IPS DF 19.7 (cell line): ENCODE results near the gene DRD2.

ENCODE experiments used
- DNase-seq: peaks from one replicate; pipeline ENCODE4 v3.0.0-alpha.2; 2013; ENCODE audit warnings: low read depth, low spot score

DRD2 gene

DNA sequence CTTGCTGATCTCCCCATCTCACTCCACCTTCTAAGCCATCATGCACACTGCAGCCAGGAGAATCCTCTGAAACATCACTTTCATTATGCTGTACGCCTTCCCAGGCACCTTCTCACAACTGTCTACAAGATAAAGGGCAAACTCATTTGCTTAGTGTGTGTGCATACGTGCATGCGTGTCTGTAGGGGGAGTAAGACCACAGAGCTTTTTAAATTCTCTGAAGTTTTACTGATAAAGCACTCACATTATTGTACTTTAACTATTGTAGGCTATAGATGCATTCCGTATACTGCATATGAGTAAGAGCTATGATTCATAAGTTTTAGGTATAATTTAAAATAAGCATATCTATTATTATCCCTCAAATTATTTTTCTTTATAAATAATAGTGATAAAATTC, 102.9 kb downstream of the DRD2 start:
- DNase-seq = no peak

DNA sequence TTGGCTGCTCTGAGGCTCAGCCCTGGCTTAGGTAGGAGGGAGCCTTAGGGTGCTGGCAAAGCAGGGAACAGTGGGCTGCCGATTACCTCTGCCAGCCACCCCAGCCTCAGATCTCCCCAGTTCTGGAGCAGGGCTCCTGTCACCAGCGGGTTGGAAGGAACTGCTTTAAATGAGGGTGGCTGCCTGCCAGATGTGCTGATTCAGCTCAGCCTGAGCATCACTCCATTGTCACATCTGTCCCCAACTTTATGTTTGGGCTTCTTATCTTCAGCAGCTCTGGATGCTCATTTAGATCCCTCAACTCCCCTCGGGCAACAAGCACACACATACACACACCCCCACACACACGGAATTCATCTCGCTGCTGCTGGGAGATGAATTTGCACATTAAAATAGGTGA, 104.6 kb downstream of the DRD2 start:
- no peak for DNase-seq

DNA sequence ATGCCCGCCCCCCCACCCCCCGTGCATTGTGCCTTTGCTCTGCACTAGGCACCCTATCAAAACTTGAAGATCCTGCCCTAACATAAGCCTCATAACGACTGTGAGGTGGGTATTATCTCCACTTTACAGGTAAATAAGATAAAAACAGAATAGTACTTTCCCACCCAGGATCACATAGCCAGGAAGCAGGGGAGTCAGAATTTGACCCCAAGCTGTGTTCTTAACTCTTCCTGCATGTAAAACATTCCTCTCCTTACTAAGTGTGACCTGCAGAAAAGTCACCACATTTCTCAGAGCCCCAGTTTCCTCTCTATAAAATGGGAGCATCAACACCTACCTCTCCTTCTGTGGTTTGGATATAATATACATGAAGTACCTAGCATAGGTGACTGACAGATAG, 105.8 kb downstream of the DRD2 start:
- no peak for DNase-seq

DNA sequence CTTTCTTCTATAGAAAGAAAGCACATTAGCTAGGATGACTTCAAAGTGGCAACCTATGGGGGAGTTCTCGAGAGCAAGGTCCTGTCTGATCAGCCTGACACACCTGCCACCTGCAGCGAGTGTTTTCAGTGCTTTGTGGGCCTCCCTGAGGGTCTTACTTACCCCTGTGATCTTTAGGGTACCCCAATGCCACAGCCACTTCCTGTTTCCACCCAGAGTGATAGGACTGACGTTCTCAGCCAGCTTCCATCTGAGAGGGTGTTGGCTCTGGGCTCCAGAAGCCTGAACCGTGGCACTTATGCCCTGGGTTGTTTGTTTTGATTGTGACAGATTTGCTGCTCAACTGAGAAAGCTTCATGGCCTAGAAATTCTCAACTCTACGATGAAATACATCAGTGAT, 109.3 kb downstream of the DRD2 start:
- no peak for DNase-seq

DNA sequence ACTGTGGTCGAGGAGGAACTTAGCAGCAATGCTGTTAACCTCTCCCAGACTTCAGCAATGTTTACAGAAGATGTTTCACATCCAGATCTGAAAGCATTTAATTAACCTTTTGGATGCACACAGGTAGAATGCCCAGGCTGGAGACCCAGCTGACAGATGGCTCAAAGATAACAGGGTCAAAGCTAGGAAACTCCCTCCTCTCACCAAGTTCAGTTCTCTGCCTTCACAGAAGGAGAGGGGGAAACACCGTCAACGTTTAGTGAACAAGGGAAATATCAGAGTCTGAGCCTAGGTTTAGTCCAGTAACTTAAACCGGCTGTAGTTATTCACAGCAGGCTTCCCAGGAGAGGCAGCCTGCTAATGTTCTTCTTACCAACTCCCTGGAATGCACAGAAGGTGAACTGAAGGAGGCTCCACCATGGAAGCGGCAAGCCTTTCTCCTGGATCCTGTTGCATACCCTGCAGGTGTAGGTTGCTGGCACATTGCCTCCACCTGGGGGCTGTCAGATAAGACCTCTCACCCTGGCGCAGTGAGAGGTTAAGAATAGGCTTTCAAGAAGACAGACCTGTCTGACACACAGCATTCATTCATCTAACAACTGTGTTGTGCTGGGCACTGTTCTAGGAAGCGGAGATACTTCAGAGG, 111.1 kb downstream of the DRD2 start:
- DNase-seq = no peak

DNA sequence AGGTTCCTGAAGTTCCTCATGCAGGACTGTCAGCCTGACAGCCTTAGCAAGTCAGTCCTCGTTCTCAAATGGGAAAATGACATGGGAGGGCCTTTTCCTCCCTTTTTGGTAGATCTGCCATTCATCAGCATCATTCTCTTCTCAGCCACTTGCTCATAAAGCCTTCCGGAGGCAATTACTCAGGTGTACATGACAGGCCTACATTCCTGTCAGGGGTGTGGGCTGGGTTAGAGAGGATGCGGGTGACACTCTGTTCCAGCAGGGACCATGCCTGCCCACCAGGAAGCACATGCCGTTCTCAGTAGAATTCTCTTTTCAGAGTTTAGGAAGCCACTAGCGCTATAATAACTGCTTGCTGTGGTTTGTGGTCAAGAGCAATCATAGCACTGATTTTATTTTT, 111.8 kb downstream of the DRD2 start:
- DNase-seq = no peak
